KMS-11 (cell line): ENCODE data around the gene TCF7L1.

ENCODE experiments used
- H2AFZ ChIP-seq: fragments of 200-600 bp; sonication (generic); 2 replicates; pipeline ENCODE4 v1.6.1; 2016; ENCODE audit warnings: antibody characterized with exemption, mixed run types, low read depth
- H3K27ac ChIP-seq: fragments of 200-600 bp; sonication (generic); 2 replicates; pipeline ENCODE4 v1.6.1; 2016; ENCODE audit warnings: mild to moderate bottlenecking, mixed run types
- H3K27me3 ChIP-seq: fragments of 200-600 bp; sonication (generic); 2 replicates; pipeline ENCODE4 v1.6.1; 2017; ENCODE audit warnings: mild to moderate bottlenecking, low read depth, mixed run types, moderate library complexity; ENCODE audit not compliant: insufficient read depth
- H3K36me3 ChIP-seq: fragments of 200-600 bp; sonication (generic); 2 replicates; pipeline ENCODE4 v1.6.1; 2017; ENCODE audit warnings: mild to moderate bottlenecking, mixed run types; ENCODE audit not compliant: insufficient read depth
- H3K4me1 ChIP-seq: fragments of 200-600 bp; sonication (generic); 2 replicates; pipeline ENCODE4 v1.6.1; 2016; ENCODE audit warnings: mild to moderate bottlenecking, low read depth, mixed run types; ENCODE audit not compliant: poor library complexity, severe bottlenecking
- H3K4me2 ChIP-seq: fragments of 200-600 bp; sonication (generic); 2 replicates; pipeline ENCODE4 v1.7.0; 2016; ENCODE audit warnings: mild to moderate bottlenecking, mixed run types
- H3K4me3 ChIP-seq: fragments of 200-600 bp; sonication (generic); IDR thresholded peaks from 2 replicates; pipeline ENCODE4 v1.6.1; 2017; ENCODE audit warnings: low read depth, low read length, mixed read lengths; ENCODE audit not compliant: insufficient read depth
- H3K79me2 ChIP-seq: fragments of 200-600 bp; sonication (generic); 2 replicates; pipeline ENCODE4 v1.6.1; 2016; ENCODE audit warnings: low read depth, mixed run types; ENCODE audit not compliant: insufficient read depth
- H3K9ac ChIP-seq: fragments of 200-600 bp; sonication (generic); 2 replicates; pipeline ENCODE4 v1.6.1; 2016; ENCODE audit warnings: mild to moderate bottlenecking, mixed run types
- H4K20me1 ChIP-seq: fragments of 200-600 bp; sonication (generic); 2 replicates; pipeline ENCODE4 v1.6.1; 2016; ENCODE audit warnings: mild to moderate bottlenecking, mixed run types; ENCODE audit not compliant: insufficient read depth
- TF ChIP-seq, protein P1 (sequence below): fragments of 200-600 bp; sonication (generic); conservative IDR thresholded peaks from 2 replicates; pipeline ENCODE4 v1.6.1; 2017; ENCODE audit warnings: low read depth, mild to moderate bottlenecking, antibody characterized with exemption, low read length, moderate library complexity, mixed read lengths

Gene TCF7L1

DNA sequence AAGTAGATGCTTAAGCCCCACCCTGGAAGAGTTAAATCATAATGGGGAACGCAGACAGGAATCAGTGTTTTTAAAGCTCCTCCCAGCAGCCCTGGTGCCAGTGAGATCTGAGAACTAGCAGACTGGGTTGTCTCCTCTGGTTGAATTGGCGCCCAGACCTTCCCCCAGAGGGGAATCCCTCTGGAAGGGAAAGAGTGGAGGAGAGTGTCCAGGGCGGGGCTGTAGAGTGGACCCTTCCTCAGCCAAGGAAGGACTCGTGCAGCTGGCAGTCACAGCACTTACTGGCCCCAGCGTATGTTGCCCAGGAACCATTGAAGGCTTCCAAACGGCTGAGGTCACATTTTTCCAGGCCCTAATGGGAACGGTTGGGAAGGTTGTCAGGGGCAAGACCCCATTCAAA, 132.1 kb downstream of the TCF7L1 start:
- Histone ChIP-seq H3K27ac (no peak overlapping the region), H3K27me3 (no peaks in the 10 kb centered on the region), H3K9ac (no peak overlapping the region), H3K4me2 (no peak overlapping the region), H4K20me1 (no peaks in the 10 kb centered on the region), H3K4me1 (no peaks in the 10 kb centered on the region), H2AFZ (no peak overlapping the region), H3K79me2 (no peaks in the 10 kb centered on the region), H3K4me3 (no peak overlapping the region), H3K36me3 (no peaks in the 10 kb centered on the region)
- TF ChIP-seq, protein P1, sequence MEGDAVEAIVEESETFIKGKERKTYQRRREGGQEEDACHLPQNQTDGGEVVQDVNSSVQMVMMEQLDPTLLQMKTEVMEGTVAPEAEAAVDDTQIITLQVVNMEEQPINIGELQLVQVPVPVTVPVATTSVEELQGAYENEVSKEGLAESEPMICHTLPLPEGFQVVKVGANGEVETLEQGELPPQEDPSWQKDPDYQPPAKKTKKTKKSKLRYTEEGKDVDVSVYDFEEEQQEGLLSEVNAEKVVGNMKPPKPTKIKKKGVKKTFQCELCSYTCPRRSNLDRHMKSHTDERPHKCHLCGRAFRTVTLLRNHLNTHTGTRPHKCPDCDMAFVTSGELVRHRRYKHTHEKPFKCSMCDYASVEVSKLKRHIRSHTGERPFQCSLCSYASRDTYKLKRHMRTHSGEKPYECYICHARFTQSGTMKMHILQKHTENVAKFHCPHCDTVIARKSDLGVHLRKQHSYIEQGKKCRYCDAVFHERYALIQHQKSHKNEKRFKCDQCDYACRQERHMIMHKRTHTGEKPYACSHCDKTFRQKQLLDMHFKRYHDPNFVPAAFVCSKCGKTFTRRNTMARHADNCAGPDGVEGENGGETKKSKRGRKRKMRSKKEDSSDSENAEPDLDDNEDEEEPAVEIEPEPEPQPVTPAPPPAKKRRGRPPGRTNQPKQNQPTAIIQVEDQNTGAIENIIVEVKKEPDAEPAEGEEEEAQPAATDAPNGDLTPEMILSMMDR: no peak

DNA sequence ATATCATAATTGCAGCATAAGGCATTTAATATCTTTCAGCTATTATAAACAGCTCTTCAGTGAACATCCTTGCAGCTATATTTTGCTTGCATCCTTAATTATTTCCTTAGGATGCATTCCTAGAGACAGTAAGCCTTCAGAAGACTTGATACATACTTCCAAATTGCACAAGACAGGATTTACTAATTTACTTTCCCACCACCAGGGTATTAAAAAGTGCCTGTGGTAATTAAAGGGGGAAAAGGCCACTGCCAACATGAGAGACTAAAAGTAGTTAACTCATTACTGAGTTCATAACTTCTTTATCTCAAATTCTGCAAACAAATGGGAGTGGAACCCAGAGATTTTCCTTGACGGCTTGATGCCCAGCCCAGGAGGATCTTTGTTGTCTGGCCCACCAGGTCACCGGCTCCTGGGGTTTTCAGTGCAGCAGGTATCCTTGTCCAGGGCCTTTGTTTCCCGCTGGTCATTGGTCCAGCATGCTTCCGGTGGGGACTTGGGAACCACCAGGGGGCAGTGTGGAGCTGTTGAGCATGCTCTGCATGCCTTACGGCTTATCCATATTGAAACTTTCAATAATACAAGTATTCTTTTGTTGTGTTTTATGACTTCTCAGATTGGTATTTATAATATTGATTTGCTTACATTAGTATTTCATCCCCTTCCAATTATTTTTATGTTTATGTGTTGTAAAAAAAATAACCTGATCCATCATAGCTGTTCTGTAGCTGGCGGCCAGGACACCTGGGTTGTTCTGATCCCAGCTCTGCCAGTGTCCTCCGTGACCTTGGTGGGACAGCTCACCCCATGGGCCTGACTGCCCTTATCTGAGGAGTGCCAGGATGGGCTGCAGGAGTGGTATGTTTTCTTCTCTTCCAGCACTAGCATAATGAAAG, 133.2 kb downstream of the TCF7L1 start:
- TF ChIP-seq, protein P1: peak; percentile 96
- Histone ChIP-seq H3K4me3 (no peak overlapping the region), H2AFZ (no peak overlapping the region), H3K4me1 (no peaks in the 10 kb centered on the region), H3K27me3 (no peaks in the 10 kb centered on the region), H3K9ac (no peak overlapping the region), H4K20me1 (no peaks in the 10 kb centered on the region), H3K36me3 (no peaks in the 10 kb centered on the region), H3K27ac (no peak overlapping the region), H3K79me2 (no peaks in the 10 kb centered on the region), H3K4me2 (no peak overlapping the region)

DNA sequence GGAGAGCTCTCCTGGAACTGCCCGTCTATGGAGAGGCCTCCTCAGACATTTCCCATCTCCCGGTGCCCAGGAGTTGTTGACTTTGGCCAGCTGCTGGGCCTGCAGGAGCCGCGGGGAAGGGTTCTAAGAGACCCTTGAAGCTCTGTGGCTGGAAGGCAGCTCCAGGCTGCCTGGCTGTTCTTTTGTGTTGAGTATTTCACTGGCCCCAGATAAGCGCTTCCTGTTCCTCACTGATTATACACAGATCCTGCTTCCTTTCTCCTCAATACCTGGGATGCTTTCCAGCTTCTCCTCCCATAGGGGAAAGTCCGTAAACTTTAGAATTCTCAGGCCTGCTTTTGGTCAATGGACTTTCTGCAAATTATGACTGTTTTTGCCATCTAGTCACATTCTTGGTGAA, 136.8 kb downstream of the TCF7L1 start:
- Histone ChIP-seq H3K4me1 (no peaks in the 10 kb centered on the region), H3K9ac (no peak overlapping the region), H3K36me3 (no peaks in the 10 kb centered on the region), H3K27ac (no peak overlapping the region), H3K79me2 (no peaks in the 10 kb centered on the region), H3K4me2 (no peak overlapping the region), H3K4me3 (no peak overlapping the region), H2AFZ (no peak overlapping the region), H4K20me1 (no peaks in the 10 kb centered on the region), H3K27me3 (no peaks in the 10 kb centered on the region)
- TF ChIP-seq, protein P1: no peak

DNA sequence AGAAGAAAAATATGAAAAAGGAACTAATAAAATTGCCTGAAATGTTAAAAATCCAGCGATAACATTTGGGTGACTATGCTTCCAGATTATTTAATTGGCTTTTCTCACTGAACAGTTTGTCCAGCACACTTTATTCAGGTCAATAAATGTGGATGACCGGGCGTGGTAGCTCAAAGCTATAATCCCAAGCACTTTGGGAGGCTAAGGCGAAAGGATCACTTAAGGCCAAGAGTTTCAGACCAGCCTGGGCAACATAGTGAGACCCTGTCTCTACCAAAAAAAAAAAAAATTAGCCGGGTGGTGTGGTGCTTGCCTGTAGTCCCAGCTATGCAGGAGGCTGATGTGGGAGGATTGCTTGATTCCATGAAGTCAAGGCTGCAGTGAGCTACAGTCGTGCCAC, 139.2 kb downstream of the TCF7L1 start:
- Histone ChIP-seq H3K9ac (no peak overlapping the region), H3K79me2 (no peaks in the 10 kb centered on the region), H3K36me3 (no peaks in the 10 kb centered on the region), H2AFZ (no peak overlapping the region), H3K4me3 (no peak overlapping the region), H3K4me2 (no peak overlapping the region), H3K4me1 (no peaks in the 10 kb centered on the region), H4K20me1 (no peaks in the 10 kb centered on the region), H3K27ac (no peak overlapping the region), H3K27me3 (no peaks in the 10 kb centered on the region)
- TF ChIP-seq, protein P1: no peak
